ENCODE data around the gene NR2F1.

DNA sequence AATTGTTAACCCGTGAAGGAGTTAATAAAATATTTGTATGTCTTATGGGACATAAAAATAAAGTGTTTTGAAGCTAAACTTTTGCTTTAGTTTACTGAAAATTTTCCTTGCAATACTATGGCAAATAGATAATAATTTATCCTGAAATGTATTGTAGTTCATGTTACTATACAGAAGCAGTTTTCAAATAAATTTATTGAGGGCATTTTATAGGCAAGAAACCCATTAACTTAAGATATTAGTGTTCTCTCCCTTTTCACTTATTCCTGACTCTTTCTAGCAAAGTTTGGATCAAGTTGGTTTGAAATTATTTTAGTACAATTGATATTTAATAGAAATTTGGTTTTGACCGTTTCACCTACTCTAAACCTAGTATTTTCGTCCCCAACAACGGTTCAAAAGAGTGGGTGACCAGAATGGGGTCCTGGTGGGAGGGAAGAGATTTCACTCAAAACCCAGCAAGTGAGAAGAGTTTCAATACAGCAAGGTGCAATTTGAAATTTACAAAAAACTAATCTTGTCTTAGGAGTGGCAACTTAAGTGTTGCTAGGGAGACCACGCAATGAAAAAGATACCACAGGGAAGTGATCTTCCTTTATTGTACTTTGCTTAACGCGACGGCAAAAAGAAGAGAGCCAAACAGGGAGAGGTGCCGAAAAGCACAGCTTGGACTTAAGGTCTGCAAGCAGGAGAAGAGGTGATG lies 28.4 kb downstream of the NR2F1 start:
- TF ChIP-seq, protein P1, sequence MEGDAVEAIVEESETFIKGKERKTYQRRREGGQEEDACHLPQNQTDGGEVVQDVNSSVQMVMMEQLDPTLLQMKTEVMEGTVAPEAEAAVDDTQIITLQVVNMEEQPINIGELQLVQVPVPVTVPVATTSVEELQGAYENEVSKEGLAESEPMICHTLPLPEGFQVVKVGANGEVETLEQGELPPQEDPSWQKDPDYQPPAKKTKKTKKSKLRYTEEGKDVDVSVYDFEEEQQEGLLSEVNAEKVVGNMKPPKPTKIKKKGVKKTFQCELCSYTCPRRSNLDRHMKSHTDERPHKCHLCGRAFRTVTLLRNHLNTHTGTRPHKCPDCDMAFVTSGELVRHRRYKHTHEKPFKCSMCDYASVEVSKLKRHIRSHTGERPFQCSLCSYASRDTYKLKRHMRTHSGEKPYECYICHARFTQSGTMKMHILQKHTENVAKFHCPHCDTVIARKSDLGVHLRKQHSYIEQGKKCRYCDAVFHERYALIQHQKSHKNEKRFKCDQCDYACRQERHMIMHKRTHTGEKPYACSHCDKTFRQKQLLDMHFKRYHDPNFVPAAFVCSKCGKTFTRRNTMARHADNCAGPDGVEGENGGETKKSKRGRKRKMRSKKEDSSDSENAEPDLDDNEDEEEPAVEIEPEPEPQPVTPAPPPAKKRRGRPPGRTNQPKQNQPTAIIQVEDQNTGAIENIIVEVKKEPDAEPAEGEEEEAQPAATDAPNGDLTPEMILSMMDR (conservative IDR thresholded peaks at IDR 0.05; ENCODE audit: low read length): no peak
- no peak for TF ChIP-seq EZH2phosphoT487 (IDR thresholded peaks at IDR 0.05; ENCODE audit: borderline replicate concordance, low read depth, low read length)
